WTC11 (cell line): Measurements from ENCODE around the gene KCNK5. TPM values are rescaled to one million over a fixed set of nuclear protein-coding genes. Genes with fewer than 3 reads are reported as not detected.
A peak's percentile ranks its signal among the peaks of the same experiment; 100 is the strongest.

Experiments used
- ATAC-seq: fragments of 200-7000 bp; cut with Tn5 transposase; 2 replicates; pipeline ENCODE4 v1.10.0; 2021; ENCODE audit warnings: mild to moderate bottlenecking, moderate library complexity
- CTCF ChIA-PET: fragments of 300-600 bp; sonication (Branson Sonifier 250); formaldehyde crosslinking; loops from one replicate; lab custom pipeline; 2021; ENCODE audit warnings: antibody characterized with exemption; lab: Charles Lee
- POLR2A ChIA-PET: fragments of 350-600 bp; sonication (Branson Sonifier 250); formaldehyde crosslinking; loops from one replicate; lab custom pipeline; 2021; ENCODE audit warnings: antibody characterized with exemption; lab: Charles Lee
- DNase-seq: peaks from one replicate; pipeline ENCODE4 v3.0.0; 2021; ENCODE audit warnings: low spot score
- H3K27ac Mint-ChIP-seq: 2 replicates; pipeline ENCODE4 v1.8.0; 2021; ENCODE audit warnings: mixed read lengths
- H3K27me3 Mint-ChIP-seq: 2 replicates; pipeline ENCODE4 v1.8.0; 2021; ENCODE audit warnings: low read depth, mild to moderate bottlenecking, moderate library complexity, mixed read lengths
- H3K36me3 Mint-ChIP-seq: 2 replicates; pipeline ENCODE4 v1.8.0; 2021; ENCODE audit warnings: mixed read lengths
- H3K4me1 Mint-ChIP-seq: 2 replicates; pipeline ENCODE4 v1.8.0; 2022; ENCODE audit warnings: mixed read lengths
- H3K4me3 Mint-ChIP-seq: 2 replicates; pipeline ENCODE4 v1.8.0; 2021; ENCODE audit warnings: mild to moderate bottlenecking, moderate library complexity, mixed read lengths
- H3K9me3 Mint-ChIP-seq: 2 replicates; pipeline ENCODE4 v1.8.0; 2021; ENCODE audit warnings: mixed read lengths
- E2F1 ChIP-seq: sonication (generic); formaldehyde crosslinking; IDR thresholded peaks from 2 replicates; pipeline ENCODE4 v1.8.0; 2022; ENCODE audit warnings: mild to moderate bottlenecking, missing genetic modification reagents
- ERG ChIP-seq: fragments of 250-450 bp; sonication (Bioruptor Pico); IDR thresholded peaks from 2 replicates; pipeline ENCODE4 v1.8.0; 2021; ENCODE audit warnings: mild to moderate bottlenecking
- GABPB1 ChIP-seq: sonication (generic); formaldehyde crosslinking; IDR thresholded peaks from 2 replicates; pipeline ENCODE4 v1.8.1; 2023; ENCODE audit warnings: mild to moderate bottlenecking, missing genetic modification reagents
- GRHL2 ChIP-seq: fragments of 250-450 bp; sonication (Bioruptor Pico); IDR thresholded peaks from 2 replicates; pipeline ENCODE4 v1.8.0; 2022; ENCODE audit warnings: mild to moderate bottlenecking, moderate library complexity; ENCODE audit not compliant: insufficient replicate concordance, severe bottlenecking
- HMGA2 ChIP-seq: fragments of 250-450 bp; sonication (Bioruptor Pico); IDR thresholded peaks from 2 replicates; pipeline ENCODE4 v1.4.0; 2021; ENCODE audit warnings: mild to moderate bottlenecking, moderate library complexity
- IRF2 ChIP-seq: sonication (generic); formaldehyde crosslinking; IDR thresholded peaks from 2 replicates; pipeline ENCODE4 v1.8.0; 2022; ENCODE audit warnings: low read depth, missing genetic modification reagents, borderline replicate concordance
- JUN ChIP-seq: sonication (generic); formaldehyde crosslinking; IDR thresholded peaks from 2 replicates; pipeline ENCODE4 v1.8.0; 2023; ENCODE audit warnings: mild to moderate bottlenecking, missing genetic modification reagents
- SMAD4 ChIP-seq: sonication (generic); formaldehyde crosslinking; IDR thresholded peaks from 2 replicates; pipeline ENCODE4 v1.8.0; 2022; ENCODE audit warnings: mild to moderate bottlenecking, missing genetic modification reagents
- SP1 ChIP-seq: sonication (generic); formaldehyde crosslinking; conservative IDR thresholded peaks from 2 replicates; pipeline ENCODE4 v1.8.1; 2022; ENCODE audit warnings: missing genetic modification reagents
- ZNF138 ChIP-seq: sonication (generic); formaldehyde crosslinking; conservative IDR thresholded peaks from 2 replicates; pipeline ENCODE4 v1.8.1; 2022; ENCODE audit warnings: mild to moderate bottlenecking, moderate library complexity, missing genetic modification reagents
- ZNF396 ChIP-seq: fragments of 250-450 bp; sonication (Bioruptor Pico); IDR thresholded peaks from 2 replicates; pipeline ENCODE4 v1.8.0; 2021; ENCODE audit warnings: mild to moderate bottlenecking, moderate library complexity, borderline replicate concordance
- ZNF671 ChIP-seq: fragments of 250-450 bp; sonication (Bioruptor Pico); IDR thresholded peaks from 2 replicates; pipeline ENCODE4 v1.8.0; 2021; ENCODE audit warnings: mild to moderate bottlenecking
- total RNA-seq: library from RNA; stranded (reverse); gene quantifications from 3 replicates; pipeline ENCODE4 v1.2.3, GENCODE V29; 2021
- TF ChIP-seq, protein P1 (sequence below): fragments of 250-450 bp; sonication (Bioruptor Pico); IDR thresholded peaks from 2 replicates; pipeline ENCODE4 v1.9.0; 2021; ENCODE audit warnings: mild to moderate bottlenecking, borderline replicate concordance
- TF ChIP-seq, protein P2 (sequence below): sonication (generic); formaldehyde crosslinking; IDR thresholded peaks from 2 replicates; pipeline ENCODE4 v1.8.0; 2023; ENCODE audit warnings: missing genetic modification reagents, mild to moderate bottlenecking, borderline replicate concordance

The KCNK5 gene
- total RNA-seq, 1 experiment from 2014 or later = 41.8 TPM

DNA sequence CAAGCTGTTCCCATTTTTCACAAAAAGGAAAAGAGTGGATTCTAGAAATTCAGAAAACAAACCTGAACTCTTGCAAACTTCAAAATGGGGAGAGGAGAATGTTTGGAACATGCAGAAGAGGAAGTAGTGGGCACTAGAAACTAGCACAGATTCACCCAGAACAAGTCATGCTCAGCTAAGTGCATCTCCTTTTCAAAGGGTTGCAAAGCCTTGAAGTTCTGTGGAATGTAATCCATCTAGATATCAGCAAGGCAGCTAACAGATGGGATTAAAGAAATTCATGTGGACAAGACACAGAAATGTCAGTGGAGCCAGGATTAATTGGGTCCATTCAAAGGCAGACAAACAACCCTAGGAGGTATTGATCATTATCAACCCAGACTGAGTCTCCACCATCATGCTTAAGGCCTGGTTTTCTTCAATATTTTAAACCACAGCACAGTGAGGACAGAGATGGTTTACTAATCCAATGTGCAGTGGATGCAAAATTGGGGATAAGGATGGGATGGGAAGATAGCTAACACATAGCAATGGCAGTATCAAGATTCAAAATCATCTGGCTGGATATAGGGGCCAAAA lies 31.3 kb downstream of the KCNK5 start:
- CTCF ChIA-PET = interaction anchor here (2.2 to 10.7 kb wide), 2 partner anchors 7 to 104 kb away, joined by 12 to 122 read pairs; no protein-coding TSS in a partner anchor

More for the DNA sequence above, 31.3 kb downstream of the KCNK5 start:
- TF ChIP-seq IRF2 (no peak), ZNF671 (no peak), E2F1 (no peak), HMGA2 (CRISPR knock-in tag) (no peak), SMAD4 (CRISPR knock-in tag) (no peak), SP1 (CRISPR knock-in tag) (no peak), GABPB1 (CRISPR knock-in tag) (no peak), ERG (CRISPR knock-in tag) (no peak), ZNF138 (CRISPR knock-in tag) (no peak), JUN (CRISPR knock-in tag) (no peak), ZNF396 (CRISPR knock-in tag) (no peak), GRHL2 (no peak)
- TF ChIP-seq, protein P1, sequence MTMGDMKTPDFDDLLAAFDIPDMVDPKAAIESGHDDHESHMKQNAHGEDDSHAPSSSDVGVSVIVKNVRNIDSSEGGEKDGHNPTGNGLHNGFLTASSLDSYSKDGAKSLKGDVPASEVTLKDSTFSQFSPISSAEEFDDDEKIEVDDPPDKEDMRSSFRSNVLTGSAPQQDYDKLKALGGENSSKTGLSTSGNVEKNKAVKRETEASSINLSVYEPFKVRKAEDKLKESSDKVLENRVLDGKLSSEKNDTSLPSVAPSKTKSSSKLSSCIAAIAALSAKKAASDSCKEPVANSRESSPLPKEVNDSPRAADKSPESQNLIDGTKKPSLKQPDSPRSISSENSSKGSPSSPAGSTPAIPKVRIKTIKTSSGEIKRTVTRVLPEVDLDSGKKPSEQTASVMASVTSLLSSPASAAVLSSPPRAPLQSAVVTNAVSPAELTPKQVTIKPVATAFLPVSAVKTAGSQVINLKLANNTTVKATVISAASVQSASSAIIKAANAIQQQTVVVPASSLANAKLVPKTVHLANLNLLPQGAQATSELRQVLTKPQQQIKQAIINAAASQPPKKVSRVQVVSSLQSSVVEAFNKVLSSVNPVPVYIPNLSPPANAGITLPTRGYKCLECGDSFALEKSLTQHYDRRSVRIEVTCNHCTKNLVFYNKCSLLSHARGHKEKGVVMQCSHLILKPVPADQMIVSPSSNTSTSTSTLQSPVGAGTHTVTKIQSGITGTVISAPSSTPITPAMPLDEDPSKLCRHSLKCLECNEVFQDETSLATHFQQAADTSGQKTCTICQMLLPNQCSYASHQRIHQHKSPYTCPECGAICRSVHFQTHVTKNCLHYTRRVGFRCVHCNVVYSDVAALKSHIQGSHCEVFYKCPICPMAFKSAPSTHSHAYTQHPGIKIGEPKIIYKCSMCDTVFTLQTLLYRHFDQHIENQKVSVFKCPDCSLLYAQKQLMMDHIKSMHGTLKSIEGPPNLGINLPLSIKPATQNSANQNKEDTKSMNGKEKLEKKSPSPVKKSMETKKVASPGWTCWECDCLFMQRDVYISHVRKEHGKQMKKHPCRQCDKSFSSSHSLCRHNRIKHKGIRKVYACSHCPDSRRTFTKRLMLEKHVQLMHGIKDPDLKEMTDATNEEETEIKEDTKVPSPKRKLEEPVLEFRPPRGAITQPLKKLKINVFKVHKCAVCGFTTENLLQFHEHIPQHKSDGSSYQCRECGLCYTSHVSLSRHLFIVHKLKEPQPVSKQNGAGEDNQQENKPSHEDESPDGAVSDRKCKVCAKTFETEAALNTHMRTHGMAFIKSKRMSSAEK (CRISPR knock-in tag) = no peak
- TF ChIP-seq, protein P2, sequence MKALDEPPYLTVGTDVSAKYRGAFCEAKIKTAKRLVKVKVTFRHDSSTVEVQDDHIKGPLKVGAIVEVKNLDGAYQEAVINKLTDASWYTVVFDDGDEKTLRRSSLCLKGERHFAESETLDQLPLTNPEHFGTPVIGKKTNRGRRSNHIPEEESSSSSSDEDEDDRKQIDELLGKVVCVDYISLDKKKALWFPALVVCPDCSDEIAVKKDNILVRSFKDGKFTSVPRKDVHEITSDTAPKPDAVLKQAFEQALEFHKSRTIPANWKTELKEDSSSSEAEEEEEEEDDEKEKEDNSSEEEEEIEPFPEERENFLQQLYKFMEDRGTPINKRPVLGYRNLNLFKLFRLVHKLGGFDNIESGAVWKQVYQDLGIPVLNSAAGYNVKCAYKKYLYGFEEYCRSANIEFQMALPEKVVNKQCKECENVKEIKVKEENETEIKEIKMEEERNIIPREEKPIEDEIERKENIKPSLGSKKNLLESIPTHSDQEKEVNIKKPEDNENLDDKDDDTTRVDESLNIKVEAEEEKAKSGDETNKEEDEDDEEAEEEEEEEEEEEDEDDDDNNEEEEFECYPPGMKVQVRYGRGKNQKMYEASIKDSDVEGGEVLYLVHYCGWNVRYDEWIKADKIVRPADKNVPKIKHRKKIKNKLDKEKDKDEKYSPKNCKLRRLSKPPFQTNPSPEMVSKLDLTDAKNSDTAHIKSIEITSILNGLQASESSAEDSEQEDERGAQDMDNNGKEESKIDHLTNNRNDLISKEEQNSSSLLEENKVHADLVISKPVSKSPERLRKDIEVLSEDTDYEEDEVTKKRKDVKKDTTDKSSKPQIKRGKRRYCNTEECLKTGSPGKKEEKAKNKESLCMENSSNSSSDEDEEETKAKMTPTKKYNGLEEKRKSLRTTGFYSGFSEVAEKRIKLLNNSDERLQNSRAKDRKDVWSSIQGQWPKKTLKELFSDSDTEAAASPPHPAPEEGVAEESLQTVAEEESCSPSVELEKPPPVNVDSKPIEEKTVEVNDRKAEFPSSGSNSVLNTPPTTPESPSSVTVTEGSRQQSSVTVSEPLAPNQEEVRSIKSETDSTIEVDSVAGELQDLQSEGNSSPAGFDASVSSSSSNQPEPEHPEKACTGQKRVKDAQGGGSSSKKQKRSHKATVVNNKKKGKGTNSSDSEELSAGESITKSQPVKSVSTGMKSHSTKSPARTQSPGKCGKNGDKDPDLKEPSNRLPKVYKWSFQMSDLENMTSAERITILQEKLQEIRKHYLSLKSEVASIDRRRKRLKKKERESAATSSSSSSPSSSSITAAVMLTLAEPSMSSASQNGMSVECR (CRISPR knock-in tag) = no peak
- no peak overlapping the region for H3K4me3 Mint-ChIP-seq
- H3K36me3 Mint-ChIP-seq = peaks cover 45% of the 10 kb centered on the region
- ATAC-seq (no peak), DNase-seq (no peak)
- H3K27ac Mint-ChIP-seq = peak overlapping the region; percentile 37; the same call in 1 of the 2 replicates
- POLR2A ChIA-PET = interaction anchor here (0.6 kb wide), 1 partner anchor 141 kb away, joined by 3 read pairs; no protein-coding TSS in a partner anchor
- peaks cover 34% of the 10 kb centered on the region for H3K4me1 Mint-ChIP-seq
- no peaks in the 10 kb centered on the region; the same call in 1 of the 2 replicates for H3K27me3 Mint-ChIP-seq
- no peaks in the 10 kb centered on the region for H3K9me3 Mint-ChIP-seq
